K562 (cell line): ENCODE results near the gene SETX. TPM values are rescaled to one million over a fixed set of nuclear protein-coding genes. Genes with fewer than 3 reads are reported as not detected.

Experiments
- ATAC-seq: fragments of 200-7000 bp; cut with Tn5 transposase; 3 replicates; pipeline ENCODE4 v1.9.1; 2020; ENCODE audit warnings: moderate library complexity
- BruUV-seq: library from RNA; stranded (reverse); fragments of 400-500 nt; replicated peaks from 2 replicates; lab custom pipeline; 2021; lab: Mats Ljungman, UMichigan
- CTCF ChIA-PET: fragments of 300-600 bp; formaldehyde crosslinking; extraction: SDS; loops from one replicate; lab custom pipeline; 2021; ENCODE audit warnings: low intra/inter-chr PET ratio; lab: Yijun Ruan, JAX
- POLR2A ChIA-PET: fragments of 300-600, 350-650 bp; sonication (Branson Sonifier 250); formaldehyde crosslinking; extraction: SDS; loops from one replicate; lab custom pipeline; 2021; ENCODE audit warnings: antibody characterized with exemption, inconsistent platforms; lab: Yijun Ruan, JAX
- DNase-seq, 4 experiments: peaks; one replicate each; pipeline versions ENCODE4 v3.0.0 to v3.0.0-alpha.2; 2011 to 2018; ENCODE audit warnings: low spot score in 3 of 4, mixed read lengths in 3 of 4; ENCODE audit errors: extremely low read depth in 1 of 4
- FAIRE-seq: peaks from 2 replicates; lab custom pipeline; 2011; peaks lifted over from hg19 to GRCh38; lab: Jason Lieb, UNC
- H2AFZ ChIP-seq: 2 replicates; pipeline ENCODE4 v1.6.0; 2011; ENCODE audit warnings: low read depth, low read length, control low read depth, inconsistent platforms
- H3K27ac ChIP-seq: fragments of 200-600 bp; 3 replicates; pipeline ENCODE4 v1.8.0; 2011; ENCODE audit warnings: low read depth, mild to moderate bottlenecking, control low read depth, inconsistent platforms, low read length, moderate library complexity, mixed read lengths; ENCODE audit errors: extremely low read depth
- H3K27me3 ChIP-seq, 2 experiments: fragments of 300-600 bp in 1 of 2; 2 replicates in 1 of 2; 3 replicates in 1 of 2; pipeline versions ENCODE4 v1.6.0 to v1.8.0; 2011; ENCODE audit warnings: inconsistent platforms in 2 of 2, low read length in 2 of 2, mild to moderate bottlenecking in 1 of 2, mixed read lengths in 1 of 2, moderate library complexity in 1 of 2; ENCODE audit not compliant: control insufficient read depth in 2 of 2, insufficient read depth in 2 of 2
- H3K36me3 ChIP-seq: fragments of 300-600 bp; 3 replicates; pipeline ENCODE4 v1.8.0; 2011; ENCODE audit warnings: mild to moderate bottlenecking, low read length, inconsistent platforms; ENCODE audit not compliant: control insufficient read depth, insufficient read depth
- H3K4me1 ChIP-seq, 2 experiments: fragments of 200-600 bp in 1 of 2; replicated peaks in 1 of 2; 2 replicates in 1 of 2; 3 replicates in 1 of 2; pipeline versions ENCODE4 v1.5.1 to v1.8.0; 2011; ENCODE audit warnings: inconsistent platforms in 2 of 2, low read length in 2 of 2, mild to moderate bottlenecking in 1 of 2, mixed read lengths in 1 of 2, moderate library complexity in 1 of 2; ENCODE audit not compliant: control insufficient read depth in 2 of 2, insufficient read depth in 2 of 2
- H3K4me2 ChIP-seq: 2 replicates; pipeline ENCODE4 v1.6.1; 2011; ENCODE audit warnings: low read length, control low read depth, inconsistent platforms, mixed read lengths; ENCODE audit not compliant: insufficient read depth
- H3K4me3 ChIP-seq: fragments of 200-600 bp; sonication (generic), shearing (Covaris generic); 2 replicates; pipeline ENCODE4 v1.5.1; 2016; ENCODE audit warnings: control low read depth, inconsistent platforms
- H3K79me2 ChIP-seq: fragments of 200-600 bp; 3 replicates; pipeline ENCODE4 v1.8.0; 2011; ENCODE audit warnings: low read length, inconsistent platforms; ENCODE audit not compliant: control insufficient read depth, insufficient read depth
- H3K9ac ChIP-seq, 2 experiments: 2 replicates each; pipeline versions ENCODE4 v1.6.0 to v1.6.1; 2011; ENCODE audit warnings: low read depth in 2 of 2, low read length in 2 of 2, control low read depth in 1 of 2, inconsistent platforms in 1 of 2, mild to moderate bottlenecking in 1 of 2, mixed read lengths in 1 of 2; ENCODE audit not compliant: insufficient read depth in 1 of 2
- H3K9me1 ChIP-seq: one replicate; pipeline ENCODE4 v1.6.0; 2011; ENCODE audit warnings: inconsistent platforms, mild to moderate bottlenecking, low read length, moderate library complexity; ENCODE audit not compliant: control insufficient read depth, insufficient read depth
- H3K9me3 ChIP-seq: replicated peaks from 2 replicates; pipeline ENCODE4 v1.5.1; 2011; ENCODE audit warnings: low read depth, low read length, inconsistent platforms; ENCODE audit not compliant: control insufficient read depth, insufficient read depth
- H4K20me1 ChIP-seq: replicated peaks from 2 replicates; pipeline ENCODE4 v1.6.1; 2011; ENCODE audit warnings: low read length, inconsistent platforms, mixed read lengths; ENCODE audit not compliant: control insufficient read depth, insufficient read depth
- CBX5 ChIP-seq: IDR thresholded peaks from 2 replicates; pipeline ENCODE4 v1.6.1; 2014; ENCODE audit warnings: low read depth, borderline replicate concordance
- CCNT2 ChIP-seq: IDR thresholded peaks from 2 replicates; pipeline ENCODE4 v1.6.1; 2011; ENCODE audit warnings: borderline replicate concordance, low read depth, mild to moderate bottlenecking, moderate library complexity, mixed read lengths, low read length; ENCODE audit not compliant: insufficient read length; ENCODE audit errors: extremely low read depth
- FOXK1 ChIP-seq: sonication (generic); formaldehyde crosslinking; IDR thresholded peaks from 2 replicates; pipeline ENCODE4 v1.8.0; 2022; ENCODE audit warnings: missing genetic modification reagents, mild to moderate bottlenecking, borderline replicate concordance
- KAT8 ChIP-seq: fragments of 450-650 bp; IDR thresholded peaks from 2 replicates; pipeline ENCODE4 v1.6.1; 2016; ENCODE audit warnings: low read depth, mild to moderate bottlenecking
- NELFE ChIP-seq: IDR thresholded peaks from 2 replicates; pipeline ENCODE4 v1.6.1; 2011; ENCODE audit warnings: mild to moderate bottlenecking; ENCODE audit not compliant: insufficient read depth, insufficient read length
- RAD21 ChIP-seq, 2 experiments: fragments of 250-450 bp in 1 of 2; fragments of 450-650 bp in 1 of 2; sonication (Bioruptor Pico) in 1 of 2; formaldehyde crosslinking in 1 of 2; IDR thresholded peaks in 1 of 2; conservative IDR thresholded peaks in 1 of 2; 2 replicates each; pipeline versions ENCODE4 v1.4.0 to v1.8.0; 2020 to 2022; ENCODE audit warnings: mild to moderate bottlenecking in 2 of 2, moderate library complexity in 1 of 2
- RUNX1 ChIP-seq: sonication (generic); IDR thresholded peaks from 2 replicates; pipeline ENCODE4 v1.6.1; 2016; ENCODE audit warnings: antibody characterized with exemption, low read depth
- SIN3B ChIP-seq: fragments of 450-650 bp; IDR thresholded peaks from 2 replicates; pipeline ENCODE4 v1.6.1; 2017; ENCODE audit warnings: low read depth, mild to moderate bottlenecking, moderate library complexity
- ZNF133 ChIP-seq: fragments of 250-450 bp; sonication (Bioruptor Pico); IDR thresholded peaks from 2 replicates; pipeline ENCODE4 v1.4.0; 2020; ENCODE audit warnings: mild to moderate bottlenecking
- WGBS: fragments of 100-300 bp; shearing (Covaris generic); methylation state at CpG from one replicate; pipeline ENCODE4 v1.1.6; 2016; ENCODE audit warnings: low coverage, mixed read lengths; ENCODE audit not compliant: insufficient coverage; ENCODE audit errors: missing lambda C conversion rate; 5-methylcytosine and 5-hydroxymethylcytosine counted together
- in situ Hi-C: fragments of 300-500 bp; cut with MboI; formaldehyde crosslinking; loops from 4 replicates; pipeline ENCODE4 v1.15.0; 2018; ENCODE audit warnings: inconsistent platforms, mixed read lengths
- intact Hi-C: fragments of 100-400 bp; cut with micrococcal nuclease; formaldehyde crosslinking; loops from 2 replicates; pipeline ENCODE4 v1.14.2; 2022
- polyA plus RNA-seq, 8 experiments: library from polyadenylated mRNA; depleted of rRNA in 4 of 8; stranded (reverse) in 5 of 8; unstranded in 3 of 8; fragments of >200 nt; fragmentation: Nextera tagmentation in 2 of 8; fragmentation: Illumina TruSeq in 1 of 8; extraction: Ambion mirVana in 2 of 8; extraction: Trizol in 1 of 8; gene quantifications; 2 replicates each; pipeline versions ENCODE4 v1.2.1 to v1.2.3, GENCODE V29; 2011 to 2014; ENCODE audit warnings: inconsistent platforms in 1 of 8, missing spikeins in 1 of 8
- total RNA-seq, 7 experiments: library from RNA; depleted of rRNA in 6 of 7; stranded (reverse); fragments of >200 nt in 6 of 7; fragmentation: Illumina TruSeq in 2 of 7; extraction: Trizol in 2 of 7; gene quantifications; 2 replicates each; pipeline versions ENCODE4 v1.2.1 to v1.2.3, GENCODE V29; 2011 to 2021; ENCODE audit warnings: low replicate concordance in 1 of 7
- TF ChIP-seq, protein P1 (sequence below): fragments of 150-350 bp; IDR thresholded peaks from 2 replicates; pipeline ENCODE4 v1.6.1; 2014; ENCODE audit warnings: low read depth, mild to moderate bottlenecking, low read length, borderline replicate concordance
- TF ChIP-seq, protein P2 (sequence below): fragments of 450-650 bp; IDR thresholded peaks from 2 replicates; pipeline ENCODE4 v1.6.1; 2016; ENCODE audit warnings: antibody characterized with exemption
- TF ChIP-seq, protein P3 (sequence below): fragments of 450-650 bp; IDR thresholded peaks from 2 replicates; pipeline ENCODE4 v1.6.1; 2018; ENCODE audit not compliant: partially characterized antibody

SETX gene
- total and polyA plus RNA-seq, 9 of the 15 experiments (the other 6 are each of a cell fraction or from before 2014, with no cell fraction given): 8.7 to 45.7 (median 28.7) TPM

- TF ChIP-seq SIN3B (no peak), NELFE (no peak), CCNT2 (no peak), KAT8 (no peak), CBX5 (no peak), ZNF133 (no peak), RAD21 (CRISPR knock-in tag; conservative IDR thresholded peaks at IDR 0.05 in 1 of 2, IDR thresholded peaks at IDR 0.05 in 1 of 2) (no peak), FOXK1 (CRISPR knock-in tag) (no peak), RUNX1 (no peak)
- TF ChIP-seq, protein P1, sequence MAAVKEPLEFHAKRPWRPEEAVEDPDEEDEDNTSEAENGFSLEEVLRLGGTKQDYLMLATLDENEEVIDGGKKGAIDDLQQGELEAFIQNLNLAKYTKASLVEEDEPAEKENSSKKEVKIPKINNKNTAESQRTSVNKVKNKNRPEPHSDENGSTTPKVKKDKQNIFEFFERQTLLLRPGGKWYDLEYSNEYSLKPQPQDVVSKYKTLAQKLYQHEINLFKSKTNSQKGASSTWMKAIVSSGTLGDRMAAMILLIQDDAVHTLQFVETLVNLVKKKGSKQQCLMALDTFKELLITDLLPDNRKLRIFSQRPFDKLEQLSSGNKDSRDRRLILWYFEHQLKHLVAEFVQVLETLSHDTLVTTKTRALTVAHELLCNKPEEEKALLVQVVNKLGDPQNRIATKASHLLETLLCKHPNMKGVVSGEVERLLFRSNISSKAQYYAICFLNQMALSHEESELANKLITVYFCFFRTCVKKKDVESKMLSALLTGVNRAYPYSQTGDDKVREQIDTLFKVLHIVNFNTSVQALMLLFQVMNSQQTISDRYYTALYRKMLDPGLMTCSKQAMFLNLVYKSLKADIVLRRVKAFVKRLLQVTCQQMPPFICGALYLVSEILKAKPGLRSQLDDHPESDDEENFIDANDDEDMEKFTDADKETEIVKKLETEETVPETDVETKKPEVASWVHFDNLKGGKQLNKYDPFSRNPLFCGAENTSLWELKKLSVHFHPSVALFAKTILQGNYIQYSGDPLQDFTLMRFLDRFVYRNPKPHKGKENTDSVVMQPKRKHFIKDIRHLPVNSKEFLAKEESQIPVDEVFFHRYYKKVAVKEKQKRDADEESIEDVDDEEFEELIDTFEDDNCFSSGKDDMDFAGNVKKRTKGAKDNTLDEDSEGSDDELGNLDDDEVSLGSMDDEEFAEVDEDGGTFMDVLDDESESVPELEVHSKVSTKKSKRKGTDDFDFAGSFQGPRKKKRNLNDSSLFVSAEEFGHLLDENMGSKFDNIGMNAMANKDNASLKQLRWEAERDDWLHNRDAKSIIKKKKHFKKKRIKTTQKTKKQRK: no peak
- TF ChIP-seq, protein P2, sequence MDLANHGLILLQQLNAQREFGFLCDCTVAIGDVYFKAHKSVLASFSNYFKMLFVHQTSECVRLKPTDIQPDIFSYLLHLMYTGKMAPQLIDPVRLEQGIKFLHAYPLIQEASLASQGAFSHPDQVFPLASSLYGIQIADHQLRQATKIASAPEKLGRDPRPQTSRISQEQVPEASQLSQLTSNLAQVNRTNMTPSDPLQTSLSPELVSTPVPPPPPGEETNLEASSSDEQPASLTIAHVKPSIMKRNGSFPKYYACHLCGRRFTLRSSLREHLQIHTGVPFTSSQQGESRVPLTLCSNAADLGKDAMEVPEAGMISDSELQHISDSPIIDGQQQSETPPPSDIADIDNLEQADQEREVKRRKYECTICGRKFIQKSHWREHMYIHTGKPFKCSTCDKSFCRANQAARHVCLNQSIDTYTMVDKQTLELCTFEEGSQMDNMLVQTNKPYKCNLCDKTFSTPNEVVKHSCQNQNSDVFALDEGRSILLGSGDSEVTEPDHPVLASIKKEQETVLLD: no peak
- TF ChIP-seq, protein P3, sequence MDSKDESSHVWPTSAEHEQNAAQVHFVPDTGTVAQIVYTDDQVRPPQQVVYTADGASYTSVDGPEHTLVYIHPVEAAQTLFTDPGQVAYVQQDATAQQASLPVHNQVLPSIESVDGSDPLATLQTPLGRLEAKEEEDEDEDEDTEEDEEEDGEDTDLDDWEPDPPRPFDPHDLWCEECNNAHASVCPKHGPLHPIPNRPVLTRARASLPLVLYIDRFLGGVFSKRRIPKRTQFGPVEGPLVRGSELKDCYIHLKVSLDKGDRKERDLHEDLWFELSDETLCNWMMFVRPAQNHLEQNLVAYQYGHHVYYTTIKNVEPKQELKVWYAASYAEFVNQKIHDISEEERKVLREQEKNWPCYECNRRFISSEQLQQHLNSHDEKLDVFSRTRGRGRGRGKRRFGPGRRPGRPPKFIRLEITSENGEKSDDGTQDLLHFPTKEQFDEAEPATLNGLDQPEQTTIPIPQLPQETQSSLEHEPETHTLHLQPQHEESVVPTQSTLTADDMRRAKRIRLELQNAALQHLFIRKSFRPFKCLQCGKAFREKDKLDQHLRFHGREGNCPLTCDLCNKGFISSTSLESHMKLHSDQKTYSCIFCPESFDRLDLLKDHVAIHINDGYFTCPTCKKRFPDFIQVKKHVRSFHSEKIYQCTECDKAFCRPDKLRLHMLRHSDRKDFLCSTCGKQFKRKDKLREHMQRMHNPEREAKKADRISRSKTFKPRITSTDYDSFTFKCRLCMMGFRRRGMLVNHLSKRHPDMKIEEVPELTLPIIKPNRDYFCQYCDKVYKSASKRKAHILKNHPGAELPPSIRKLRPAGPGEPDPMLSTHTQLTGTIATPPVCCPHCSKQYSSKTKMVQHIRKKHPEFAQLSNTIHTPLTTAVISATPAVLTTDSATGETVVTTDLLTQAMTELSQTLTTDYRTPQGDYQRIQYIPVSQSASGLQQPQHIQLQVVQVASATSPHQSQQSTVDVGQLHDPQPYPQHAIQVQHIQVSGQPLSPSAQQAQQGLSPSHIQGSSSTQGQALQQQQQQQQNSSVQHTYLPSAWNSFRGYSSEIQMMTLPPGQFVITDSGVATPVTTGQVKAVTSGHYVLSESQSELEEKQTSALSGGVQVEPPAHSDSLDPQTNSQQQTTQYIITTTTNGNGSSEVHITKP: no peak
- FAIRE-seq: no peak
- POLR2A ChIA-PET: no interaction called here
Observed at GRCh38 chr9:132369421-132369820, 14.6 kb upstream of the SETX start.

More at GRCh38 chr9:132369421-132369820, 14.6 kb upstream of the SETX start:
- ATAC-seq (no peak), DNase-seq (no peak)
- Histone ChIP-seq H3K9me1 (no peaks in the 10 kb centered on the region), H3K9me3 (no peaks in the 10 kb centered on the region), H4K20me1 (no peaks in the 10 kb centered on the region), H2AFZ (no peak overlapping the region), H3K79me2 (no peaks in the 10 kb centered on the region), H3K4me3 (no peak overlapping the region), H3K9ac (no peak overlapping the region), H3K4me1 (no peaks in the 10 kb centered on the region; a peak in 2 of 5 replicates), H3K4me2 (no peak overlapping the region), H3K27me3 (no peaks in the 10 kb centered on the region), H3K27ac (no peak overlapping the region), H3K36me3 (no peaks in the 10 kb centered on the region)
- BruUV-seq: no TSS peak
- intact Hi-C loops (loop anchor here (10.0 kb wide), 1 partner anchor 1065 kb away; no protein-coding TSS in a partner anchor), in situ Hi-C loops (no loop called here)
- CTCF ChIA-PET: no interaction called here
- WGBS: 52% methylated on average over 4 of the region's 4 CpGs
